Measurements from ENCODE around the gene CRACR2B.

CRACR2B gene

DNA sequence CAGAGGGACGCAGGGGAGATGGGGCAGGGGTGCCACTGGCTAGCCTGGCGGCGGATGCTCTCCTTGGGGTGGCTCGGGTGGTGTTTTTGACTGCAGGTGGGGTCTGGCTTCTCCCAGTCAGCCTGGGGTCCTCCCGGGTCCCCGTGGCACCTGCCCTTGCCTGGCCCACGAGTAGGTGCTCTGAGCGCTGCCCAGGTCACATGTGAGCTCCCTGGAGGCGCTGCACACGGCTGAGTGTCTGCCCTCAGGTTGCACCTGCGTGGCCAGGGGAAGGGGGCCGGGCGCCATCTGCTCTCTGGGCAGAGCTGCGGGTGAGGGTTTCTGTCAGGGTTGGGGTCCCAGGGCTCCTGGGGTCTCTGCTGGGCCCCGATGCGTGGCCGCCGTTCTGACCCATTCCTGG is 20.2 kb downstream of the CRACR2B start:
- ChIA-PET CTCF (interaction anchor here (1.0 kb wide), 1 partner anchor 10 kb away, joined by 4 read pairs; no protein-coding TSS in a partner anchor), POLR2A (no interaction called here)
- TF ChIP-seq L3MBTL2 (conservative IDR thresholded peaks at IDR 0.05) (no peak), ARNT (IDR thresholded peaks at IDR 0.05) (no peak), ZNF384 (IDR thresholded peaks at IDR 0.05) (no peak), BHLHE40 (IDR thresholded peaks at IDR 0.05; ENCODE audit: borderline replicate concordance) (no peak), NFRKB (IDR thresholded peaks at IDR 0.05) (no peak)
- DNase-seq (ENCODE audit: extremely low spot score): no peak

DNA sequence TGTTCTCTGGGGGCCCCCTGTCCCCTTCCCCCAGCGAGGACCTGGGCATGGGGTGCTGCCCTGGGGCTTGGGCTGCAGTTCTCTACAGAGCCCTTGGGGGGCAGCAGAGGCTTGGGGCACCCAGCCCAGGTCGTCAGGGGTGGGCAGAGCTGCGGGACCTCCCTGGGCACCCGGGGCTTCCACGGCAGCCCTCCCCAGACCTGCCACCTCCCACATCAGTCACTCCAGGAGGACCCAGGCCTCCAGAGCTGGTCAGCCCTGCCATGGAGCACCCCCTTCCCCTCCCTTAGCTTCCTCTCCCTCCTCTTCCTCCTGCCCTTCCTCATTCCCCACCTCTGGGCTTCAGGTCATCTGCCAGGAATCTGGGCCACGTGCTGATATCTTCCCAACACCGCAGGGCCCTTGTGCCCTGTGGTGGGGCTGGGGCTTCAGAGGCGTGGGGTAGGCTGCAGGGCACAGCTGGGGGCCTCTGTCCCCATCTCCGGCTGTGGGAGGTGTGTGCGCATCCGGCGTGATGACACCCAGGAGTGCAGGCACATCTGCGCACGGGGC is 20.7 kb downstream of the CRACR2B start:
- POLR2A ChIA-PET: no interaction called here
- CTCF ChIA-PET: interaction anchor here (0.8 to 1.1 kb wide), 3 partner anchors 9 to 29 kb away, joined by 3 to 4 read pairs (median 3); partner anchors contain the start of gene PNPLA2

DNA sequence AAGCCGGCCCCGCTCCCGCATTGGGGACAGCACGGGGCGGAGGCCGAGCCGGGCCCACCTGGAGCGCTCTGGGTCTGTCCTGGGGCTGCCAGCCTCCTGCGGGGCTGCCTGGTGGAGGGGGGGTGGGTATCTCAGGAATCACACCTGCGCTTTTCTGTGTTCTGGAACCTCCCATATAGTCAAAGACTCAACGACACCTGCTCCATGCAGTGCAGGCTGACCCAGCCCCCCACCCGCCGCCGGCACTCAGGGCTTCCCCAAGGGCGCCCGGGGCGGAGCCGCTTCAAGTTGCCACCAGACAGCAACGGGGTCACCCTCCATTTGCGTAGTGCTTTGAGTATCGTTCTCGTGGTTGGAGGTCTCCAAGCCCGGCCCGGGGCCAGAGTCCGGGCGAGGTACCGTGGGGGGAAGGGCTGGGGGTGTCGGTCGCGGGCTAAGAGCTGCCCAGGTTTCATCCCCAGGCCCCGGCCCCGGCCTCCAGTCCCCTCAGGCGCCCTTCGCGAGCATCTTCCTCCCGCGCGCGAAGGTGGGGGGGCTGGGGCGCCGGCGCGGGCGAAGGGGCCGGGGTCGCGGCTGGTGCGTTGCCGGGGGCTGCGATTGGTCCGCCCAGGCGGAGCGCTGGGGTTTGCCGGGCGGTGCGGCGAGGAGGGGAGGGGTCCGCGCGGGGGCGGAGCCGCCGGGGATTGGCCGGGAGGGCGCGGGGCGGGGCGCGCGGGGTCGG is 21.5 kb downstream of the CRACR2B start:
- POLR2A ChIA-PET: no interaction called here
- DNase-seq (ENCODE audit: extremely low spot score): peak; percentile 74
- CTCF ChIA-PET: interaction anchor here (0.8 to 1.1 kb wide), 3 partner anchors 8 to 30 kb away, joined by 3 to 4 read pairs (median 3); partner anchors contain the start of gene PNPLA2
- no peak for TF ChIP-seq ARNT (IDR thresholded peaks at IDR 0.05)
- no peak for TF ChIP-seq L3MBTL2 (conservative IDR thresholded peaks at IDR 0.05)
- no peak for TF ChIP-seq TARDBP (IDR thresholded peaks at IDR 0.05)
- TF ChIP-seq NFRKB (IDR thresholded peaks at IDR 0.05): no peak
- TF ChIP-seq HDGF (IDR thresholded peaks at IDR 0.05; ENCODE audit: borderline replicate concordance): no peak
- no peak for TF ChIP-seq SP1 (IDR thresholded peaks at IDR 0.05)
- no peak for TF ChIP-seq LEF1 (IDR thresholded peaks at IDR 0.05; ENCODE audit: borderline replicate concordance)
- TF ChIP-seq BHLHE40 (IDR thresholded peaks at IDR 0.05; ENCODE audit: borderline replicate concordance): no peak
- TF ChIP-seq FOXM1 (IDR thresholded peaks at IDR 0.05; ENCODE audit: borderline replicate concordance): no peak
- TF ChIP-seq, protein P1, sequence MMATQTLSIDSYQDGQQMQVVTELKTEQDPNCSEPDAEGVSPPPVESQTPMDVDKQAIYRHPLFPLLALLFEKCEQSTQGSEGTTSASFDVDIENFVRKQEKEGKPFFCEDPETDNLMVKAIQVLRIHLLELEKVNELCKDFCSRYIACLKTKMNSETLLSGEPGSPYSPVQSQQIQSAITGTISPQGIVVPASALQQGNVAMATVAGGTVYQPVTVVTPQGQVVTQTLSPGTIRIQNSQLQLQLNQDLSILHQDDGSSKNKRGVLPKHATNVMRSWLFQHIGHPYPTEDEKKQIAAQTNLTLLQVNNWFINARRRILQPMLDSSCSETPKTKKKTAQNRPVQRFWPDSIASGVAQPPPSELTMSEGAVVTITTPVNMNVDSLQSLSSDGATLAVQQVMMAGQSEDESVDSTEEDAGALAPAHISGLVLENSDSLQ (IDR thresholded peaks at IDR 0.05): no peak
- no peak for TF ChIP-seq ELF4 (IDR thresholded peaks at IDR 0.05)
- TF ChIP-seq ZNF384 (IDR thresholded peaks at IDR 0.05): no peak
- TF ChIP-seq CTBP1 (IDR thresholded peaks at IDR 0.05; ENCODE audit: borderline replicate concordance): no peak

More for the DNA sequence above, 20.7 kb downstream of the CRACR2B start:
- peak; percentile 67 for DNase-seq (ENCODE audit: extremely low spot score)
- no peak for TF ChIP-seq LEF1 (IDR thresholded peaks at IDR 0.05; ENCODE audit: borderline replicate concordance)
- no peak for TF ChIP-seq BHLHE40 (IDR thresholded peaks at IDR 0.05; ENCODE audit: borderline replicate concordance)
- TF ChIP-seq NFRKB (IDR thresholded peaks at IDR 0.05): no peak
- TF ChIP-seq FOXK2 (IDR thresholded peaks at IDR 0.05): no peak
- TF ChIP-seq SP1 (IDR thresholded peaks at IDR 0.05): no peak

DNA sequence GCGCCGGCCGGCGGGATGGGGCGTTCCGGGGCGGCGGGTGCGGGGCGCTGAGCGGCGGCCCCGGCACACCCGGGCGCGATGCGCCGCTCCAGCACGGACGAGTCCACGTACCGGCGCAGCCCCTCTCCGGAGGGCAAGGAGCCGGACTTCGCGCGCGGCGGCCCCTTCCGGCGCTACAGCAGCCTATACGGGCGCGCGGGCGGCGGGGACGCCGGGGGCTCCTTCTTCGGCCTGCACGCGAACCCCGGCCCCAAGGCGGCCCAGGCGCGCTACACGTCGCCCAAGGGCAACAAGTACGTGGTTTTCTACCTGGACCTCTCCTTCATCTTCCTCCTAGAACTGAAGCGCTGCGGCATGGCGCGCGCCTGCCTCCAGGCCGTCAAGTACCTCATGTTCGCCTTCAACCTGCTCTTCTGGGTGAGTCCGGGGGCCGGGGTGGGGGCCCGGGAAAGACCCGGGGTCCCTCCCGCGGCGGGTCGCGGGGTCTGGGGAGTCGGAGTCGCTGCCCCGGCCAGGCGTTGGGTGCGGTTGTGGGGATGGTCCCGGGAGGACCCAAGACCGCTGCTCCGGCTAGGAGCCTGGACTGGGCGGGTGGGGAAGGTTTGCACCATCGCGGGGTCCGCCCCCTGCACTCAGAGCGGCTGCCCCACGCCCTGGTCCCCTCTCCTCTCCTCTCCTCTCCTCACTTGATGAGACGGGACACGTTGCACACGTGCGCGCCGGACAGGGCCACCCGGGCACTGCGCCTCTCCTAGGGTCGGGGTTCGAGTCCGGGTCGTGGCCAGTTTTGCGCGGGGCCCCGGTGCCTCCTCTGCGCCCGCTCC is 22.4 kb downstream of the CRACR2B start:
- DNase-seq (ENCODE audit: extremely low spot score): peak; percentile 50
- POLR2A ChIA-PET: no interaction called here
- CTCF ChIA-PET: no interaction called here
- TF ChIP-seq SP1 (IDR thresholded peaks at IDR 0.05): no peak
- TF ChIP-seq BHLHE40 (IDR thresholded peaks at IDR 0.05; ENCODE audit: borderline replicate concordance): no peak
- TF ChIP-seq FOXK2 (IDR thresholded peaks at IDR 0.05): no peak
- TF ChIP-seq L3MBTL2 (conservative IDR thresholded peaks at IDR 0.05): no peak
- TF ChIP-seq TARDBP (IDR thresholded peaks at IDR 0.05): no peak
- TF ChIP-seq FOXA1 (IDR thresholded peaks at IDR 0.05): no peak
- no peak for TF ChIP-seq LEF1 (IDR thresholded peaks at IDR 0.05; ENCODE audit: borderline replicate concordance)

DNA sequence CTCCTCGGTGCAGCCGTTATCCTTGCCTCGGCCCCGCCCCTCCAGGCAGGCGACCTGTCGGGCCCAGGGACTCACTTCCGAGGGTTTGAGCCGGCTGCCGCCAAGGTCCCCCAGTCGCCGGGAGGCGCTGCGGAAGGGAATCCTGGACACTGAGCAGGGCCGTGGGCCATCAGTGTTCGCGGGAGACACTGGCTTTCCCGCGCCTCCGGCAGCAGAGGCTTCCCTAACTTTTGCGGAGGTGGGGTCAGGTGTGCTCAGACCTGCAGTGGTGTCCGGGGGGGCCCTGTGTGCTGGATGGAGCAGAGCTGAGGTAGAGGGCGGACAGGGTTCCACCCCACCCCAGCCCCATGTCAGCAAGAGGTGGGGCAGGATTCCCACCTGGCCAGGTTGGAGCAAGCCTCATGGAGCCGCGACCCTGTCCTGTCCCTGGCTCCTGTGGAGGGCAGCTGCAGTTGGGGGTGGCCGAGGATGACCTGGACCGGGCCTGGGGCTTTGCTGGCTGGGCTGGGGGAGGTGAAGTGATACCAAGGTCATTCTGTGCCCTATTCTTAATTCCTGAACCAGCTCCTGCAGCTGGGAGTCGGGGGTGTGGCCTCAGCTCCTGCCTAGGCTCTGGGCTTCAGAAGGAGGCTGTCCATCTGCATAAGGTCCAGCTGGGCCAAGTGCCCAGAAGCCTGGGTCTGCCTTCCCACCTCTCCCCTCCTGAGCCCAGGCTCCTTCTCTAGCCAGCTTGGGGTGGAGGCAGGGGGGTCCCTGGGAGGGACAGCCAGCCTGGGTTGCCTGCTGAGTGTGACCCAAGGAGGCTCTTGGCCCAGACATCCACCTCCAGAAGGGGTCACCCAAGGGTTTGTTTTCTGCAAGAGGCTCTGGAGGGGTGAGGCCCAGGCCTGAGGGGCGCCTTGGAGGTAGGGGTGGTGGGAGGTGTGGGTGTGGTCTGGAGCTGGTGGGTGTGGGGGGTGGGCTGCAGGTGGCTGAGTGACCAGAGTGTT is 23.4 kb downstream of the CRACR2B start:
- ChIA-PET POLR2A (interaction anchor here (1.0 kb wide), 1 partner anchor 10 kb away, joined by 3 read pairs; no protein-coding TSS in a partner anchor), CTCF (interaction anchor here (1.1 kb wide), 1 partner anchor 200 kb away, joined by 5 read pairs; no protein-coding TSS in a partner anchor)
- TF ChIP-seq NFRKB (IDR thresholded peaks at IDR 0.05): no peak
- TF ChIP-seq ZNF384 (IDR thresholded peaks at IDR 0.05): no peak
- no peak for TF ChIP-seq SUZ12 (IDR thresholded peaks at IDR 0.05)
- TF ChIP-seq BHLHE40 (IDR thresholded peaks at IDR 0.05; ENCODE audit: borderline replicate concordance): no peak
- no peak for TF ChIP-seq FOXK2 (IDR thresholded peaks at IDR 0.05)
- TF ChIP-seq, protein P1 (IDR thresholded peaks at IDR 0.05): no peak
- no peak for TF ChIP-seq FOXM1 (IDR thresholded peaks at IDR 0.05; ENCODE audit: borderline replicate concordance)
- TF ChIP-seq SP1 (IDR thresholded peaks at IDR 0.05): no peak
- no peak for TF ChIP-seq LEF1 (IDR thresholded peaks at IDR 0.05; ENCODE audit: borderline replicate concordance)
- TF ChIP-seq HDGF (IDR thresholded peaks at IDR 0.05; ENCODE audit: borderline replicate concordance): no peak
- TF ChIP-seq FOXA1 (IDR thresholded peaks at IDR 0.05): no peak
- no peak for TF ChIP-seq ELF4 (IDR thresholded peaks at IDR 0.05)
- no peak for TF ChIP-seq TARDBP (IDR thresholded peaks at IDR 0.05)
- no peak for TF ChIP-seq ARNT (IDR thresholded peaks at IDR 0.05)
- TF ChIP-seq CTBP1 (IDR thresholded peaks at IDR 0.05; ENCODE audit: borderline replicate concordance): no peak
- TF ChIP-seq L3MBTL2 (conservative IDR thresholded peaks at IDR 0.05): no peak
- no peak for DNase-seq (ENCODE audit: extremely low spot score)

Measured in HEK293T (cell line).